CD4-positive, alpha-beta T cell treated with Interleukin-17A for 4 hours (primary cell): ENCODE data around the gene CFAP91.

Experiments used
- DNase-seq: peaks from one replicate; pipeline ENCODE4 v3.0.0-alpha.2; 2020; ENCODE audit warnings: mixed read lengths

Gene CFAP91

DNA sequence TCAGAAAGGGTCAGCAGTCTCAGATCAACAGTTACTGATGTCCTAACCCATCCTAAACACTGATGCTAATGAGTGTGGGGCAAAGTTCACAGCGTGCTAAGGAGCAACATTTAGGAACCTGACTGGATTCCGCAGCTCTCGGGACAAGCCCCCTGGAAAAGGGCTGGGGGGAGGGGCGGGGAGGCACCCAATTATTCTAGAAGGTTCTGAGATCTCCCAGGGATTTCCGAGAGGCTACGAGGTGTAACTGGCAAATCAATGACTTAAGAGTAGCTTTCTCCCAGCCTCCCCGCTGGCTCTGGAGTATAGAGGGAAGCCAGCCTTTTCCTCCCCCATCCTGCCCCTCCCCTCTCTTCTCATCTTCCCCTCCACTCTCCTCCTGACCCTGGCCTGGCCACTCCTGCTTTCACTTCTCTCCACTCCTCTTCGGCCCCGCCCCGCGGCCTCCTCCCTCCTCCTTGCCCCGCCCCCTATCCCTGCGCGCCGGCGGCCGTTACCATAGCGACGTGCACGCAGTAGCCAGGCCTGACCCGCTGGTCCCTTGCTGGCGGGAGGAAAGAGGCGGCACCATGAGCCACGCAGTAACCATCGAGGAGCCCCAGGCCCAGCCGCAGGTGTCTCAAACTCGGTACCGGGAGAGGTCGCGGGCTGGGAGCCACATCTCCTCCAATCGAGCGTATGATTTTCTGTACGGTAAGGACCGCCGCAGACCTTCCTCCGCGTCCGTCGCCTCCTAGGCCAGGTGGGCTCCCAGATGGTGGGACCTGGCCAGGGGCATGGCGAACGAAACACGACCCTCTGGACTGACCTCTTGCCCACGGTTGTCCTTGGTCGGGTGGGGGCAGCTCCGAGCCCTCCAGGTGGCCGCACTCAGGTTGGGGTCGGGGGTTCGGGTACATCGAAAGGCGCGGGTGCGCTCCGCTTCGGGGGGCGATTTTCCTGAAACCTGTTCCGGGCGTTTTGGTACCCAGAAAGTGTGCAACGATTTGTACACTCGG, at the start of gene CFAP91:
CFAP91 (plus strand) TSS at position 493 of the 998 bp plus-strand sequence; CDS start at position 570, 77 bp downstream.
- DNase-seq, result peak; percentile 86

GRCh38 chr3:119653876-119654275, 48.9 kb upstream of the CFAP91 start:
- DNase-seq, result no peak

DNA sequence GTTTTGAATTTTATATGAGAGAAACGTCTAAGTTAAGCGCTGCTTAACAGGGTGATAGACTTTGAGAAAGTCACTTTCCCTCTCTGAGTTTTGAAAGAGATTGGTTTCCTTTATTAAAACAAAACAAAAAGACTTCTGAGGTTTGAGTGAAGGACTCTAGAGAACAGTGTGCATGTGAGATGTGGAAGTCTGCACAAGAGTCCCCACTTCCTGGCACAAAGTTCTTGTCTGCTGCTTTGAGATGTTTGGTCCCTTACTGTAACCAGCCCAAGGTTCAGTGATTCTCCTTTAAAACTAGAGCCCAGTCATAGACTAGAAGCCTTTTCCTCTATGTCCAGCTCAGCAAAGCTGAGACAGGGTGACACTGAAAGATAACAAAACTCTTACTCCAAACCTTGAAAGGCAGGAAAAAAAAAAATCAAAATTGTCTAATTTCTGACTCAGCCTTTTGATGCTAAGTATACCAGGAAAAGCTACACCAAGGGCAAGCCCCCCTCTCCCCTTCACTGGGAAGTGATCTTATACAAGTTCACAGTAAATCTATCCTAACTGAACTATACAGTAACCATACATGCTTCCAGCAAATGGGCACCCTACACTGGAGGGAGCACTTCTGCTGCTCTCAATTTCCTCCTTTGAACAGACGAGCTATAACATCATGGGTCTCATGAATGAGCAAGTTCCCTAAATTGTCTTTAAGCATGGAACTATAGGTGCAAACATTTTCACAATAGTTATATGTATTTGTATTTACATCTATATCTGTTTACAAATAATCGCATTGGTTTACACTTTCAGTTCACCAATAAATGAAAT, 44.7 kb upstream of the CFAP91 start:
- DNase-seq, result no peak

- DNase-seq, result no peak
Measured at GRCh38 chr3:119658994-119659393, 43.8 kb upstream of the CFAP91 start.

- DNase-seq, result no peak
Measured at GRCh38 chr3:119659606-119660291, 43.1 kb upstream of the CFAP91 start.

- no peak for DNase-seq
Measured at GRCh38 chr3:119660474-119661440, 42.1 kb upstream of the CFAP91 start, which contains the start of gene POPDC2. TSS of gene POPDC2 (minus strand) at chr3:119660589. CDS start at chr3:119660423, 166 bp downstream.

- DNase-seq, result no peak
Measured at GRCh38 chr3:119662604-119663373, 40.0 kb upstream of the CFAP91 start.

GRCh38 chr3:119663885-119664284, 38.9 kb upstream of the CFAP91 start:
- DNase-seq, result no peak

- no peak for DNase-seq
Measured at GRCh38 chr3:119664370-119664769, 38.5 kb upstream of the CFAP91 start.

- DNase-seq, result no peak
Measured at GRCh38 chr3:119664850-119665379, 37.9 kb upstream of the CFAP91 start.

GRCh38 chr3:119665954-119666559, 36.8 kb upstream of the CFAP91 start:
- DNase-seq, result no peak

- no peak for DNase-seq
Measured at GRCh38 chr3:119669906-119670570, 32.8 kb upstream of the CFAP91 start.

DNA sequence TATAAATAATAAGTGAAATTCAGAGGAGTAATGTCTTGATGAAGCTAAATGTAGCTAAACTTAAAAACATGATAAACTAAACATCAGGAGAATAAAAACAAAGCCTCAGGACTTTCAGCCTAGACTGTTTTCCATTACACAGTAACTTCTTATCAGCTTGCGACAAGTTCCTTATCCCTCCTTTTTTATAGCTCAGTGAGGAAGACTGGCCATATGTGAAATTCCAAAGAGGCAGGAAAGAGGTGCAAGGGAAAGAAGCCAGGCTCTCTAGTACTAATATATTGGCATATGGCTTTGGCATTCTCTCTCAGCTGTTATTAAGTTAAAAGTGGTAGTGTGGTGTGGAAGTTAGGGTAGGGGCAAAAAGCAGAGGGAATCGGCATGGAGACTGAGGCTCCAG, 30.0 kb upstream of the CFAP91 start:
- no peak for DNase-seq

DNA sequence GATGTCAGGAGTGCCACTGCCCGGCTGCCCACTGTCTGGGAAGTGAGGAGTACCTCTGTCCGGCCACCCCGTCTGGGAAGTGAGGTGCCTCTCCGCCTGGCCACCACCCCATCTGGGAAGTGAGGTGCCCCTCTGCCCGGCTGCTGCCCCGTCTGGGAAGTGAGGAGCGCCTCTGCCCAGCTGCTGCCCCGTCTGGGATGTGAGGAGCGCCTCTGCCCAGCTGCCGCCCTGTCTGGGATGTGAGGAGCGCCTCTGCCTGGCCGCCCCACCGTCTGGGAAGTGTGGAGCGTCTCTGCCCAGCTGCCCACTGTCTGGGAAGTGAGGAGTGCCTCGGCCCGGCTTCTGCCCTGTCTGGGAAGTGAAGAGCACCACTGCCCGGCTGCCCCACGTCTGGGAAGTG, 28.9 kb upstream of the CFAP91 start:
- no peak for DNase-seq

DNA sequence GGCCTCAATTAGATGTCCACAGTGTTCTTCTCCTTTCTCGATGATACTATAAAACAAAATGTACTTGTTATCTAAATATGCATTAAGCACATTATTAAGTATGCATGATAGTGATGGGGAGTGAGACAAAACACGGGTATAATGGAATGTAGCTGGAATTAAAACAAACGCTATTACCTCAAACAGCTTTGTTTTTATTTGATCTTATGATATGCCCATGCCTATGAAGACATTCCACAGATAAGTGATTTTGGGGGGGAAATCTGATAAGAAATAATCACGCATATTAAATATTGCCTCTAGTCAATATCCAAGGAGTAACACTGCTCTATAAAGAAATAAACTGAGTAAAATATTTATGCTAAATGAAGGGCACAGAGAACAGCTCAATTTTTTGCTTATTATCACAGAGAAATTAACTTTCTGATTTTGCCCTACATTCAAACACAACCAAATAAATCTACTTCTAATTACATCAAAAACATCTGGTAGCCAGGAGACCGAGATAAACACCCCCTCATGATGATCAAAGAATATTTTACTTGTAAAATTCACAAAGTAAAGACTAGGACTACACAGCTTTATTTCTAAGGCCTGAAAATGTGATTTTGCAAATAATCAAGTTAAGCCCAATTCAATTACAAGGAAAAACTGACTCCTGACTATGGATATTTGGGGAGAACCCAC, 27.5 kb upstream of the CFAP91 start:
- DNase-seq, result no peak

GRCh38 chr3:119676020-119676419, 26.8 kb upstream of the CFAP91 start:
- DNase-seq, result no peak

- DNase-seq, result peak; percentile 97
Measured at GRCh38 chr3:119676771-119677640, 25.8 kb upstream of the CFAP91 start, which contains the start of gene COX17. TSS of gene COX17 (minus strand) at chr3:119677406. CDS start at chr3:119677310, 96 bp downstream.

DNA sequence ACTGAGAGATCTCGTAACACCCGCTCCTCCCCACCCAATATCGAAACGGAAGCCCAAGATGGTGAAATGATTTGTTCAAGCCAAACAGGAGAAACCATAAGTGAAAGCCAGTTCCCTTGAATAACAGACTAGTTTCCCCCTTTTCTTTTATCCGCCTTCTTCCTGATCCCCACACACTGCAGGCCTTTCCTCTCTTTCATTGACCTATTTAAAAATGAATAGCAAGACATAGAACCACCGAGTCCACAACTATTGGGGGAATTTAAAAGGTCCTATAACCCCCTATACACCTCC, 25.2 kb upstream of the CFAP91 start:
- DNase-seq, result no peak
